ENCODE results near the gene MAN1B1. TPM values are rescaled to one million over a fixed set of nuclear protein-coding genes. Genes with fewer than 3 reads are reported as not detected.

The MAN1B1 gene
- total RNA-seq, 1 experiment from 2014 or later = 46.5 TPM

DNA sequence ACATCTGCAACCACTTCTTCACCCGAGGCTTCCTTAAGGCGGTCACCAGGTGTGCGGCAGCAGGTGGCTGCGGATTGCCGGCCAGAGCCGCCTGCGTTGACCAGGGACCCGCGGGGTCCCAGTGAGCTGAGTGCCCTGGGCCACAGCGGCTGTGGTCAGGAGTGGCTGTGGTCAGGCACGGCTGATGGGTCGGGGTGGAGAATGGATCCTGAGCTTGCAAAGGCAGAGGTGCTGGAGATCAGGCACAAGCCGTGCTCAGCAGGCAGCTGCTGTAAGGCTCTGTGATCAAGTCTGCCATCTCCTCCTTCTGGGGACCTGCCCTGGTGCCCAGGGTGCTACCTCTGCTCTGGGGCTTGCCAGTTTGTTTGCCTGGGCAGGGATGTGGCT, 7.4 kb upstream of the MAN1B1 start:
- POLR2A ChIA-PET = no interaction called here
- Mint-ChIP-seq H3K27me3 (ENCODE audit: insufficient read depth, unreplicated experiment) (no peaks in the 10 kb centered on the region), H3K4me1 (ENCODE audit: insufficient read depth, unreplicated experiment) (peaks cover 15% of the 10 kb centered on the region), H3K27ac (ENCODE audit: low read depth, unreplicated experiment) (no peak overlapping the region), H3K4me3 (ENCODE audit: unreplicated experiment) (no peak overlapping the region), H3K9me3 (ENCODE audit: unreplicated experiment) (no peaks in the 10 kb centered on the region), H3K36me3 (ENCODE audit: insufficient read depth, unreplicated experiment) (no peaks in the 10 kb centered on the region)
- no peak for TF ChIP-seq CTCF (IDR thresholded peaks at IDR 0.05; ENCODE audit: unreplicated experiment)
- CTCF ChIA-PET = no interaction called here
- BruUV-seq (replicated peaks) = no TSS peak
- DNase-seq (ENCODE audit: unreplicated experiment) = no peak
- intact Hi-C loops (cut with micrococcal nuclease) = no loop called here

DNA sequence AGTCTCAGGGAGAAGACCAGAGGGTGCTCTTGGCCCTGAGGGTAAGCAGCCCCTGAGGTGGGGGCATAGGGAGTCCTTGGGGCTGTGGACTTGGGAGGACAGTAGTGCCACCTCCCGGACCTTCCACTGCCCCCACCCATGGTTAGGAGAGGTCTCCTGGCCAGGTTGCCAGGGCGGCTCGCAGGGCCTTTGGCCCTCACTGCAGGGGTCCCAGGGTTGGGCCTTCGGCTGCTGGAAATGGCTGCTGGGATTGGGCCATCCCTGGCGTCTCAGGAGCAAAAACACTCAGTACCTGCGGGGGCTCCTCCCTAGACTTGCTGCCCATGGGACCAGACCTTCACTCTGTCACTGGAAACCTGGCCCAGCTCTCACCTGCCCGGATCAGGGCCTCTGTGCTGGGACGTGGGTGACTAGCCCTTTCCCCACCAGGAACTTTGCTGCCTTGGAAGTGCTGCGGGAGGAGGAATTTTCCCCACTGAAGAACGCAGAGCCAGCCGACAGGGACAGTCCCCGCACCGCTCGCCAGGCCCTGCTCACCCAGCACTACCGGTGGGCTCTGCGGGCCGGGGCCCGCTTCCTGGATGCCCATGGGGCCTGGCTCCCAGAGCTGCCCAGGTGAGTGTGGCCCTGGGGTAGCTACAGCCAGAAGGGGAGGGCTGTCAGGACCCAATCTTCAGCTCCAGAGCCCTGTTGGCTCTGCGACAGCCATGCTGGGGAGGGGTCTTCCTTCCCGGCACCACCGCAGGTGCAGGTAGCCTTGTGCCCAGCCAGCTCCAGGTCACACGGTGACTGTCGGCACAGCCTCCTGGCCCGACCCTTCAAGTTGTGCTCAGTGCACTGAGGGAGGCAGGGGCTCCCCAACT, 6.3 kb upstream of the MAN1B1 start:
- Mint-ChIP-seq H3K4me1 (ENCODE audit: insufficient read depth, unreplicated experiment) (peaks cover 19% of the 10 kb centered on the region), H3K36me3 (ENCODE audit: insufficient read depth, unreplicated experiment) (no peaks in the 10 kb centered on the region), H3K4me3 (ENCODE audit: unreplicated experiment) (no peak overlapping the region), H3K9me3 (ENCODE audit: unreplicated experiment) (no peaks in the 10 kb centered on the region), H3K27ac (ENCODE audit: low read depth, unreplicated experiment) (no peak overlapping the region), H3K27me3 (ENCODE audit: insufficient read depth, unreplicated experiment) (no peaks in the 10 kb centered on the region)
- intact Hi-C loops (cut with micrococcal nuclease) = no loop called here
- ChIA-PET POLR2A (no interaction called here), CTCF (interaction anchor here (0.6 to 3.8 kb wide), 5 partner anchors 9 to 181 kb away, joined by 3 to 23 read pairs (median 3); partner anchors contain the start of gene SAPCD2)
- no TSS peak for BruUV-seq (replicated peaks)
- no peak for TF ChIP-seq CTCF (IDR thresholded peaks at IDR 0.05; ENCODE audit: unreplicated experiment)
- DNase-seq (ENCODE audit: unreplicated experiment) = no peak

- H3K36me3 Mint-ChIP-seq (ENCODE audit: insufficient read depth, unreplicated experiment) = no peaks in the 10 kb centered on the region
- H3K4me3 Mint-ChIP-seq (ENCODE audit: unreplicated experiment) = no peak overlapping the region
- no peaks in the 10 kb centered on the region for H3K9me3 Mint-ChIP-seq (ENCODE audit: unreplicated experiment)
- intact Hi-C loops (cut with micrococcal nuclease) = no loop called here
- BruUV-seq (replicated peaks) = no TSS peak
- DNase-seq (ENCODE audit: unreplicated experiment) = no peak
- no peak for TF ChIP-seq CTCF (IDR thresholded peaks at IDR 0.05; ENCODE audit: unreplicated experiment)
- no peaks in the 10 kb centered on the region for H3K27me3 Mint-ChIP-seq (ENCODE audit: insufficient read depth, unreplicated experiment)
- H3K4me1 Mint-ChIP-seq (ENCODE audit: insufficient read depth, unreplicated experiment) = peaks cover 23% of the 10 kb centered on the region
- no peak overlapping the region for H3K27ac Mint-ChIP-seq (ENCODE audit: low read depth, unreplicated experiment)
- ChIA-PET POLR2A (interaction anchor here (0.5 to 1.9 kb wide), 3 partner anchors 11 to 14 kb away, joined by 3 to 9 read pairs (median 4); partner anchors contain the start of gene SAPCD2), CTCF (interaction anchor here (0.7 to 3.8 kb wide), 5 partner anchors 11 to 244 kb away, joined by 3 to 23 read pairs (median 5); partner anchors contain the start of genes ABCA2 and SAPCD2)
These were observed 4.4 kb upstream of the MAN1B1 start for GRCh38 chr9:137082222-137082924.

- H3K27me3 Mint-ChIP-seq (ENCODE audit: insufficient read depth, unreplicated experiment) = no peaks in the 10 kb centered on the region
- ChIA-PET POLR2A (interaction anchor here (0.6 to 1.9 kb wide), 8 partner anchors 11 to 135 kb away, joined by 3 to 9 read pairs (median 3); partner anchors contain the start of genes NPDC1 and SAPCD2), CTCF (interaction anchor here (0.7 to 3.8 kb wide), 5 partner anchors 16 to 245 kb away, joined by 3 to 23 read pairs (median 5); partner anchors contain the start of gene ABCA2)
- intact Hi-C loops (cut with micrococcal nuclease) = no loop called here
- H3K36me3 Mint-ChIP-seq (ENCODE audit: insufficient read depth, unreplicated experiment) = no peaks in the 10 kb centered on the region
- H3K4me1 Mint-ChIP-seq (ENCODE audit: insufficient read depth, unreplicated experiment) = peaks cover 28% of the 10 kb centered on the region
- no peak for DNase-seq (ENCODE audit: unreplicated experiment)
- no TSS peak for BruUV-seq (replicated peaks)
- H3K9me3 Mint-ChIP-seq (ENCODE audit: unreplicated experiment) = no peaks in the 10 kb centered on the region
- no peak overlapping the region for H3K4me3 Mint-ChIP-seq (ENCODE audit: unreplicated experiment)
- no peak for TF ChIP-seq CTCF (IDR thresholded peaks at IDR 0.05; ENCODE audit: unreplicated experiment)
- peak overlapping the region; percentile 84 for H3K27ac Mint-ChIP-seq (ENCODE audit: low read depth, unreplicated experiment)
These were observed 3.9 kb upstream of the MAN1B1 start for GRCh38 chr9:137082925-137083290.

All from MCF 10A (cell line).